GM12878 (cell line): ENCODE data around the gene CBX8. TPM values are rescaled to one million over a fixed set of nuclear protein-coding genes. Genes with fewer than 3 reads are reported as not detected.

ENCODE experiments used
- ATF7 ChIP-seq: fragments of 450-650 bp; IDR thresholded peaks from 2 replicates; pipeline ENCODE4 v1.6.1; 2016; ENCODE audit warnings: low read depth, mild to moderate bottlenecking
- BACH1 ChIP-seq: fragments of 450-650 bp; IDR thresholded peaks from 2 replicates; pipeline ENCODE4 v1.6.1; 2017; ENCODE audit warnings: mild to moderate bottlenecking, borderline replicate concordance
- CBFB ChIP-seq: IDR thresholded peaks from 2 replicates; pipeline ENCODE4 v1.6.1; 2016; ENCODE audit warnings: antibody characterized with exemption, low read depth
- CTCF ChIP-seq, 3 experiments: IDR thresholded peaks in 2 of 3; conservative IDR thresholded peaks in 1 of 3; 2 replicates each; pipeline ENCODE4 v1.5.1; 2011; ENCODE audit warnings: low read depth in 3 of 3, low read length in 3 of 3, mild to moderate bottlenecking in 3 of 3, control low read depth in 2 of 3, moderate library complexity in 2 of 3, inconsistent platforms in 1 of 3, mixed read lengths in 1 of 3; ENCODE audit not compliant: control insufficient read depth in 2 of 3, insufficient read depth in 1 of 3; ENCODE audit errors: extremely low read depth in 1 of 3
- DPF2 ChIP-seq: fragments of 450-650 bp; IDR thresholded peaks from 2 replicates; pipeline ENCODE4 v1.6.1; 2017; ENCODE audit warnings: mild to moderate bottlenecking
- EGR1 ChIP-seq, 2 experiments: IDR thresholded peaks; 1 replicate in 1 of 2; 2 replicates in 1 of 2; pipeline ENCODE4 v1.6.1; 2011 to 2012; ENCODE audit warnings: low read depth in 2 of 2, low read length in 2 of 2, borderline replicate concordance in 1 of 2, mild to moderate bottlenecking in 1 of 2, moderate library complexity in 1 of 2
- ESRRA ChIP-seq: IDR thresholded peaks from 2 replicates; pipeline ENCODE4 v1.6.1; 2012; ENCODE audit warnings: mild to moderate bottlenecking, low read length, improper control_type of control experiment
- FOXK2 ChIP-seq: fragments of 450-650 bp; IDR thresholded peaks from 2 replicates; pipeline ENCODE4 v1.6.1; 2017; ENCODE audit warnings: mild to moderate bottlenecking, moderate library complexity
- HCFC1 ChIP-seq: fragments of 150-350 bp; IDR thresholded peaks from 2 replicates; pipeline ENCODE4 v1.6.1; 2014; ENCODE audit warnings: low read length
- HDGF ChIP-seq: fragments of 450-650 bp; IDR thresholded peaks from 2 replicates; pipeline ENCODE4 v1.6.1; 2016; ENCODE audit warnings: antibody characterized with exemption
- KLF5 ChIP-seq: fragments of 450-650 bp; IDR thresholded peaks from 2 replicates; pipeline ENCODE4 v1.6.1; 2014; ENCODE audit warnings: mild to moderate bottlenecking; ENCODE audit not compliant: partially characterized antibody
- POU2F2 ChIP-seq: IDR thresholded peaks from 3 replicates; pipeline ENCODE4 v1.6.1; 2011; ENCODE audit warnings: low read depth, mild to moderate bottlenecking, low read length, borderline replicate concordance
- RAD21 ChIP-seq: IDR thresholded peaks from 2 replicates; pipeline ENCODE4 v1.6.1; 2011; ENCODE audit warnings: mild to moderate bottlenecking, low read depth, low read length, moderate library complexity; ENCODE audit not compliant: insufficient read depth
- RBBP5 ChIP-seq: fragments of 200-600 bp; sonication (generic); conservative IDR thresholded peaks from 2 replicates; pipeline ENCODE4 v1.6.1; 2016
- RCOR1 ChIP-seq: conservative IDR thresholded peaks from 2 replicates; pipeline ENCODE4 v1.6.1; 2012; ENCODE audit warnings: low read depth, low read length, improper control_type of control experiment
- SIN3A ChIP-seq: IDR thresholded peaks from 2 replicates; pipeline ENCODE4 v1.6.1; 2012; ENCODE audit warnings: low read depth, low read length, improper control_type of control experiment
- SMC3 ChIP-seq: IDR thresholded peaks from 2 replicates; pipeline ENCODE4 v1.6.1; 2011; ENCODE audit warnings: low read length, improper control_type of control experiment, borderline replicate concordance
- SUPT20H ChIP-seq: IDR thresholded peaks from 2 replicates; pipeline ENCODE4 v1.6.1; 2011; ENCODE audit warnings: low read depth, mild to moderate bottlenecking, low read length, moderate library complexity, borderline replicate concordance; ENCODE audit not compliant: control insufficient read depth
- ZNF622 ChIP-seq: fragments of 450-650 bp; IDR thresholded peaks from 2 replicates; pipeline ENCODE4 v1.6.1; 2017; ENCODE audit warnings: mild to moderate bottlenecking, inconsistent platforms
- ZSCAN29 ChIP-seq: fragments of 450-650 bp; IDR thresholded peaks from 2 replicates; pipeline ENCODE4 v1.6.1; 2017; ENCODE audit warnings: mild to moderate bottlenecking, moderate library complexity
- polyA plus RNA-seq, 11 experiments: library from polyadenylated mRNA; depleted of rRNA in 4 of 11; unstranded in 6 of 11; stranded (reverse) in 5 of 11; fragments of >200 nt; fragmentation: Nextera tagmentation in 4 of 11; fragmentation: Illumina TruSeq in 1 of 11; extraction: Ambion mirVana in 4 of 11; extraction: Trizol in 1 of 11; gene quantifications; 1 replicate in 1 of 11; 2 replicates in 10 of 11; pipeline versions ENCODE4 v1.2.1 to v1.2.3, GENCODE V29; 2011 to 2016; ENCODE audit warnings: inconsistent platforms in 2 of 11, missing spikeins in 2 of 11, low read depth in 1 of 11
- total RNA-seq, 4 experiments: library from RNA; depleted of rRNA in 3 of 4; stranded (reverse); fragments of >200 nt in 3 of 4; fragmentation: Illumina TruSeq in 1 of 4; extraction: Trizol in 1 of 4; gene quantifications; 2 replicates each; pipeline versions ENCODE4 v1.2.1 to v1.2.3, GENCODE V29; 2013 to 2021
- TF ChIP-seq, protein P1 (sequence below): fragments of 150-350 bp; IDR thresholded peaks from 2 replicates; pipeline ENCODE4 v1.6.1; 2016; ENCODE audit warnings: low read depth, low read length
- TF ChIP-seq, protein P2 (sequence below): fragments of 450-650 bp; IDR thresholded peaks from 2 replicates; pipeline ENCODE4 v1.6.1; 2016; ENCODE audit warnings: mild to moderate bottlenecking

The CBX8 gene
- total and polyA plus RNA-seq, 10 of the 15 experiments (the other 5 are each of a cell fraction or from before 2014, with no cell fraction given): 0.03 to 6.7 (median 1.9) TPM

- TF ChIP-seq, protein P1, sequence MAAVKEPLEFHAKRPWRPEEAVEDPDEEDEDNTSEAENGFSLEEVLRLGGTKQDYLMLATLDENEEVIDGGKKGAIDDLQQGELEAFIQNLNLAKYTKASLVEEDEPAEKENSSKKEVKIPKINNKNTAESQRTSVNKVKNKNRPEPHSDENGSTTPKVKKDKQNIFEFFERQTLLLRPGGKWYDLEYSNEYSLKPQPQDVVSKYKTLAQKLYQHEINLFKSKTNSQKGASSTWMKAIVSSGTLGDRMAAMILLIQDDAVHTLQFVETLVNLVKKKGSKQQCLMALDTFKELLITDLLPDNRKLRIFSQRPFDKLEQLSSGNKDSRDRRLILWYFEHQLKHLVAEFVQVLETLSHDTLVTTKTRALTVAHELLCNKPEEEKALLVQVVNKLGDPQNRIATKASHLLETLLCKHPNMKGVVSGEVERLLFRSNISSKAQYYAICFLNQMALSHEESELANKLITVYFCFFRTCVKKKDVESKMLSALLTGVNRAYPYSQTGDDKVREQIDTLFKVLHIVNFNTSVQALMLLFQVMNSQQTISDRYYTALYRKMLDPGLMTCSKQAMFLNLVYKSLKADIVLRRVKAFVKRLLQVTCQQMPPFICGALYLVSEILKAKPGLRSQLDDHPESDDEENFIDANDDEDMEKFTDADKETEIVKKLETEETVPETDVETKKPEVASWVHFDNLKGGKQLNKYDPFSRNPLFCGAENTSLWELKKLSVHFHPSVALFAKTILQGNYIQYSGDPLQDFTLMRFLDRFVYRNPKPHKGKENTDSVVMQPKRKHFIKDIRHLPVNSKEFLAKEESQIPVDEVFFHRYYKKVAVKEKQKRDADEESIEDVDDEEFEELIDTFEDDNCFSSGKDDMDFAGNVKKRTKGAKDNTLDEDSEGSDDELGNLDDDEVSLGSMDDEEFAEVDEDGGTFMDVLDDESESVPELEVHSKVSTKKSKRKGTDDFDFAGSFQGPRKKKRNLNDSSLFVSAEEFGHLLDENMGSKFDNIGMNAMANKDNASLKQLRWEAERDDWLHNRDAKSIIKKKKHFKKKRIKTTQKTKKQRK: no peak
- TF ChIP-seq RAD21 (peak; percentile 57; the same call in 1 of the 2 replicates), RCOR1 (no peak), HCFC1 (no peak), BACH1 (peak; percentile 47; the same call in 1 of the 2 replicates), HDGF (no peak), CTCF (IDR thresholded peaks at IDR 0.05 in 2 of 3, conservative IDR thresholded peaks at IDR 0.05 in 1 of 3; ENCODE audit: control insufficient read depth in 2 of 3, extremely low read depth in 1 of 3, insufficient read depth in 1 of 3, low read depth in 3 of 3, low read length in 3 of 3) (peak; percentile 49 to 74 (median 65)), RBBP5 (no peak), FOXK2 (no peak), ZSCAN29 (no peak), ZNF622 (no peak), DPF2 (no peak; the same call in 1 of the 2 replicates), POU2F2 (no peak), KLF5 (no peak), CBFB (no peak), SUPT20H (no peak), SIN3A (no peak), EGR1 (IDR thresholded peaks at IDR 0.05; ENCODE audit: borderline replicate concordance in 1 of 2, low read depth in 2 of 2, low read length in 2 of 2) (peak in 1 of 2 experiments; percentile 85; a peak in 2 of 3 replicates), ATF7 (no peak), SMC3 (peak; percentile 44; the same call in 1 of the 2 replicates), ESRRA (no peak)
- TF ChIP-seq, protein P2, sequence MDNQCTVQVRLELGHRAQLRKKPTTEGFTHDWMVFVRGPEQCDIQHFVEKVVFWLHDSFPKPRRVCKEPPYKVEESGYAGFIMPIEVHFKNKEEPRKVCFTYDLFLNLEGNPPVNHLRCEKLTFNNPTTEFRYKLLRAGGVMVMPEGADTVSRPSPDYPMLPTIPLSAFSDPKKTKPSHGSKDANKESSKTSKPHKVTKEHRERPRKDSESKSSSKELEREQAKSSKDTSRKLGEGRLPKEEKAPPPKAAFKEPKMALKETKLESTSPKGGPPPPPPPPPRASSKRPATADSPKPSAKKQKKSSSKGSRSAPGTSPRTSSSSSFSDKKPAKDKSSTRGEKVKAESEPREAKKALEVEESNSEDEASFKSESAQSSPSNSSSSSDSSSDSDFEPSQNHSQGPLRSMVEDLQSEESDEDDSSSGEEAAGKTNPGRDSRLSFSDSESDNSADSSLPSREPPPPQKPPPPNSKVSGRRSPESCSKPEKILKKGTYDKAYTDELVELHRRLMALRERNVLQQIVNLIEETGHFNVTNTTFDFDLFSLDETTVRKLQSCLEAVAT: no peak
Observed at GRCh38 chr17:79811011-79811867, 14.4 kb upstream of the CBX8 start (continued).
